ENCODE results near the gene TYW1.
"Not testable (repeated sequence)": the region's sequence is repeated elsewhere in the genome, so short reads cannot be mapped to it uniquely, and the experiment has no call there.

DNA sequence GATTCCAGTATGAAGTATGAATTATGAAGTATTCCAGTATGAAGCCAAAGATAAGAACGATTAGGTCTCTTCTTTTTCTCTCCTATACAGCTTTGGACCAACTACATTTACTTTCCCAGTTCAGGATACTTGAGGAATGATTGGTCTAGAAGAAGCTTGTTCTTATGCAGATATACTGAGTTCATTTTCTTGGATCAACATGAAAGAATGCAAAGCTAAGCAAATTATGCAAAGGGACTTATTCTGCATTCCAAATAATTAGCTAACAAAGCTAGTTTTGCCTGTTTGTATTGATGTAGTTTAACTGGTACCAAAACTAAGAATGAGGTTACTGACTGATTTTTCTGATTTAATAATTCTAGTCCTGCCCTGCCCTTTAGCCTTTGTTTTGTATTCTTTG lies 101.4 kb downstream of the TYW1 start:
- TF ChIP-seq, protein P1, sequence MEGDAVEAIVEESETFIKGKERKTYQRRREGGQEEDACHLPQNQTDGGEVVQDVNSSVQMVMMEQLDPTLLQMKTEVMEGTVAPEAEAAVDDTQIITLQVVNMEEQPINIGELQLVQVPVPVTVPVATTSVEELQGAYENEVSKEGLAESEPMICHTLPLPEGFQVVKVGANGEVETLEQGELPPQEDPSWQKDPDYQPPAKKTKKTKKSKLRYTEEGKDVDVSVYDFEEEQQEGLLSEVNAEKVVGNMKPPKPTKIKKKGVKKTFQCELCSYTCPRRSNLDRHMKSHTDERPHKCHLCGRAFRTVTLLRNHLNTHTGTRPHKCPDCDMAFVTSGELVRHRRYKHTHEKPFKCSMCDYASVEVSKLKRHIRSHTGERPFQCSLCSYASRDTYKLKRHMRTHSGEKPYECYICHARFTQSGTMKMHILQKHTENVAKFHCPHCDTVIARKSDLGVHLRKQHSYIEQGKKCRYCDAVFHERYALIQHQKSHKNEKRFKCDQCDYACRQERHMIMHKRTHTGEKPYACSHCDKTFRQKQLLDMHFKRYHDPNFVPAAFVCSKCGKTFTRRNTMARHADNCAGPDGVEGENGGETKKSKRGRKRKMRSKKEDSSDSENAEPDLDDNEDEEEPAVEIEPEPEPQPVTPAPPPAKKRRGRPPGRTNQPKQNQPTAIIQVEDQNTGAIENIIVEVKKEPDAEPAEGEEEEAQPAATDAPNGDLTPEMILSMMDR (IDR thresholded peaks at IDR 0.05) = not testable (repeated sequence)
- not testable (repeated sequence) for TF ChIP-seq POLR2A (IDR thresholded peaks at IDR 0.05)

Data from adrenal gland (tissue), 5 donors.